ENCODE results near the gene IQSEC1. TPM values are rescaled to one million over a fixed set of nuclear protein-coding genes. Genes with fewer than 3 reads are reported as not detected.

IQSEC1 gene
- total RNA-seq, 1 experiment from 2014 or later: 4.9 TPM

DNA sequence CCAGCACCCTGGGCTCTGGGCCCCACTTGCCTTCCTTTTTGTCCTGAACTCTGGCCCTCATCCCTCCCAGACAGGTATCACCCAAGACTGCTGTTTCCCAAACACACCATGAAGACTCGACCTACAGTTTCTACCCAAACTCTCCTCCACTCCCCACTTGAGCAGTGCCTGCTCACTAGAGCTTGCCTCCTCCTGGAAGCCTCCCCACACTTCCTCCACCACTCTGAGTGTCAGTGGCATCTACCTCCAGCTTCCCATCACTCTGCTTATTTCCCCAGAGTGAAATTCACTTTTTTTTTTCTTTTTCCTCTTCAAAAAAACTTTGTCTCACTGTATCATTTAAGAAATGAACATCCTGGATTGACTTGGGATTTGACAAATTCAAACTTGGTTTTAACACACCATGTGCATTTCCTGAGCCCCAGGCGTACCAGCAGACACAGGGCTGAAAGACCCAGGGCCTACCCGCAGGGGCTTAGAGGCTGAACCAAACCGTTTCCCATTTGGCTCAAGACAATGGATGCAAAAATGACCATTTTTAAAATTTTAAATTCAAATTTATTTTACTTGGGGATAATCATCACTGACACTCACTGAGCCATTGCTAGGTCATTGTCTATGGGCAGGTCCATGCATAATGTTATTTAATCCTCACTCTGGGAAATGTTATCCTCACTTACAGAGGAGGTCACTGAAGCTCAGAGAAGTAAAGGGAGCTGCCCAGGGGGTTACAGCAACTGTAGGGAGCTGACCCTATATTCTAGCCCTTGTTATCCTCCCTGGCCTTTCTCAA, 62.3 kb downstream of the IQSEC1 start:
- DNase-seq: no peak
- no peaks in the 10 kb centered on the region for H3K36me3 ChIP-seq
- H3K9me3 ChIP-seq: no peaks in the 10 kb centered on the region
- no peaks in the 10 kb centered on the region for H3K27me3 ChIP-seq
- no peak overlapping the region for H3K4me3 ChIP-seq

DNA sequence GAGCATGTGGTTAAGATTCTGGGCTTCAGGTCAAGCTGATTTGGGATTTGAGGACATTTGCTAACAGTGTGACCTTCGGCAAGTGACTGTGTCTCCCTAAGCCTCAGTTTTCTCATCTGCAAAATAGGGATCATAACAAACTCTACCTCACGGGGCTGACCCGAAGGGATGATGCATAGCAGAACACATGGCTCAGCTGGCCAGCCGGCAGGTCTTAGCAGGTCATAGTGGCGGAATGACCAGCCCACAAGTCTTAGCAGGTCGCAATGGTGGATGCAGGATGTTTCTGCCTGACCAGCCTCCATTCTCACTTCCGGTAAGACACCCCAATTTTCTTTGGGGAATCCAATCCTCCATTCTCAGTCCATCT, 63.3 kb downstream of the IQSEC1 start:
- no peak for DNase-seq
- no peaks in the 10 kb centered on the region for H3K9me3 ChIP-seq
- H3K36me3 ChIP-seq: no peaks in the 10 kb centered on the region
- H3K4me3 ChIP-seq: no peak overlapping the region
- H3K27me3 ChIP-seq: no peaks in the 10 kb centered on the region

DNA sequence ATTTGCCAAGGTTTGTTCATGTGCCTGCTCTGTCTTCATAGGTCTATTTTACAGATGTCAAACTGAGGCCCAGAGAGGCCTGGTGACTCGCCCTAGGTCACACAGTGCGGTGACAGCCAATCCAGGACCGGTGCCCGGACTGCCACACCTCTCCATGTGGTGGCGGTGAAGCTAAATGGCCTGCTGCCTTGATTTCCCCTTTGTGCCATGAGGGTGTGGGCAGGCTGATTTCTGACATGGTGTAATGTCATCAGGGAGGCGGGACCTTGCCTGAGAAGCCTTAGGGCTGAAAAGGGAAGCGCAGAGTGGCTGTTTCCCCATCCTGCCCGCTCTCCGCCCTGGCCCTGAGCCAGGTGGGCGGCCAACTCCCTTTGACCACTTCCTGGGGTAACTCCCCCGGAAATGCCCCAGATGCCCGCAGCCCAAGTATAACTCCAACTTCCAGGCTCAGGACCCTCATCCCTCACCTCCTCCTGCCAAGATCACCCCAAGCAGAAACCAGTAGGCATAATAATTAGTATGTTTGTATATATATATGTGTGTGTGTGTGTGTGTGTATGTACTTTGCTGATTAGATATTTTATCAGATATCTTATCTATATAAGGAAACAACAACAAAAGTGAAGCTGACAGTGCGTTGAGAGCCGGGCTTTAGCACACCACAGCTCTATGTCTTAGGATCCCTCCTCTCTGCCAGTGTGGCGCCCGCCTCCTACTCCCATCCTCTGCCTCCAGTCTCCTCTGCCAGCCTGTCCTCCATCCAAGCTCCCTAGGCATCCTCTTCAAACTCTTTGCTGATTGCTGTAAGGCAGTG, 63.9 kb downstream of the IQSEC1 start:
- H3K4me3 ChIP-seq: no peak overlapping the region
- no peaks in the 10 kb centered on the region for H3K36me3 ChIP-seq
- no peaks in the 10 kb centered on the region for H3K9me3 ChIP-seq
- DNase-seq: no peak
- H3K27me3 ChIP-seq: no peaks in the 10 kb centered on the region

DNA sequence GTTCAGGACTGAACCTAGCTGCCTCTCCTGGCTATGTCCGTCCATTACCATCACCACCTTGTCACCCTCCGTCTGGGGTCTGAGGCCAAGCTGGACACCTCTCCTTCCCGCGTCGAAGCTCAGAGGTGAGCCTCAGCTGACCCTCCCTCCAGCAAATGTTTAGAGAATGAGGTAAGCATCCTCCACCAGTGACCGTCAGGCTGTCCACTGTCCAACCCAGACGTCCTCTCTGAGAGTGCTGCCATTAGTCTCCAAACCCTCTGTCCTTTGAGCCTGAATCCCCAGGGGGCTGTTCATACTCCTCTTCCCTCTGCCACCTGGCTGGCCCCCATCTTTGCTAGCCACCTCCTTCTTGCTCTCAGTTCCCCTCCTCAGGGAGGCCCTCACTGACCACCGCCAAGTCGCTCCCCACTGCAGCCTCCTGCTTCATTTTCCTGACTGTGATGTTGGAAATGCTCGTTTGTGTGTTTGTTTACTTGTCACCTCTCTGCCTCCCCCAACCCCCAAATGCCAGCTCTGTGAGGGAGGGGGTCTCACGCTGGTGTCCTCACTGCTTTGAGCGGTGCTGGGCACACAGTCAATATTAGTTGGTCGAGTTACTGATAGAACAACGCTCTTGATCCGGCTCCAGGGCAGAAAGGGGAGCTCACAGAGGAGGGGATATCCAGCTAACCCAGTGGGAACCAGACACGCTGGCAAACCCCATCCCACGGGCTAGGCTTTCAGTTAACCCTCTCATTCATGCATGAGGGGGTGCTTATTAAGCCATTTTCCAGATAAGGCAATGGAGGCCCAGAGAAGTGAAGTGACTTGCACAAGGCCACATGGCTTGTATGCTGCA, 64.9 kb downstream of the IQSEC1 start:
- Histone ChIP-seq H3K4me3 (no peak overlapping the region), H3K9me3 (no peaks in the 10 kb centered on the region), H3K27me3 (no peaks in the 10 kb centered on the region), H3K36me3 (no peaks in the 10 kb centered on the region)
- no peak for DNase-seq

DNA sequence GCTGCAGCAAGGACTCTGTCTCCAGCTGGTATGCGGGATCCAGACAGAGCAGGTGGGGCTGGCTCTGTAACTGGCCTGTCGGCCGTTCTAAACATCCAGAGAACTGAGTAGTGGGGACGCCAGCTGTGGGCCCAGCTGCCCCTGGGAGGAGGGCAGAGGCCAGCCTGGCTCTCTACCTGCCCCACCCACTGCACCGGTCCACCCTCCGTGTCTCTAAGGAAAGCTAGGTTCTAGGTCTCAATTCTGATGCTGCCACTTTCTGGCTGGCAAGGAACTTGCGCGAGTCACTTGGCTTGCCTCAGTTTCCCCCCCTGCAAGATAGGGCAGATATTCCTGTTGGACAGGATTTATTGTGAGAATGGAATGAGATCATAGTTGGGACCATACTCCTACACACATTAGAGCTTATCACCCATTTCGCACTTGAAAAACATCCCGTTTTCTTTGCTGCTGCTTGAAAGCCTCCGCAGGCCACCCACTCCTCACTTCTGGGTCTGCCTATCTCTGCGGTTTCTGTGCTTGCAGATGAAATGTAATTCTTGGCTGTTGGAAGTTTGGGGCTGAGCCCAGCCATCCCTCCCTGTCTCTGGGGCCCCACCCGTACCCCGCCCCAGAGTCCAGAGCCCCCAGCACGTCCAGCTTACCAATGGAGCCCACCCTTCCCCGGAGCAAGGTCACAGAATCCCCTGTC, 65.8 kb downstream of the IQSEC1 start:
- no peak overlapping the region for H3K4me3 ChIP-seq
- no peaks in the 10 kb centered on the region for H3K36me3 ChIP-seq
- DNase-seq: no peak
- H3K9me3 ChIP-seq: no peaks in the 10 kb centered on the region
- H3K27me3 ChIP-seq: no peaks in the 10 kb centered on the region

DNA sequence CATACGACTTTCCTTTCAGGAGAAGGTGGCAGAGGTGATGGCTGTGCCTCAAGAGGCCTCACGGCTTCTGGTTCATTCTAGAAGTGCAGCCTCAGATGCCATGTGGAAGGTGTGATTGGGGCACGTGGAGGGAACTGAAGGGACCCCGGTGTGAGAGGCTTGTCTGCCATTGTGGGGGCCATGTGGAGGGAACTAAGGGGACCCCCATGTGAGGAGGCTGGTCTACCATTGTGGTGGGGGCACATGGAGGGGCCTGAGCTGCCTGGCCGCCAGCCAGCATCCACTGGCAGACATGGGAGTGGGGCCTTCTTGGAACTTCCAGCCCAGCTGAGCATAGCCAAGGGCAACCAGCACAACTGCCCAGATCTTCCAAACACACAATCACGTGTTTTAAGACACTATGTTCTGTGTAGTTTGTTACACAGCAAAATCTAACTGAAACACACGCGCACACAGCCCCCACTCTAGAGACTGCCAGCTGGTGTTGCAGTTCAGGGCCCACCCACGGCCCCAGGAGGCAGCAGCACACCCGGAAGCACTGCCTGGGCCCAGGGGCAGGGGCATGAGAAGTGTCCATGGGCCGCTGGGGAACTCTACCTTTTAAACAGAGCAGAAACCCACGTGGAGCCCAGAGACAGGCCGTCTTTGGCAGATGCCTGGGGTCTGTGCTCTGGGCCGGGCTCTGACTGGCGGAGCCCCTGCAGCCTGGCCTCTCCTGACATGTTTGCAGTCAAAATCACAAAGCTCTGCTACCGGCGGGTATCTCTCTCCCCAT, 66.8 kb downstream of the IQSEC1 start:
- no peaks in the 10 kb centered on the region for H3K36me3 ChIP-seq
- H3K9me3 ChIP-seq: no peaks in the 10 kb centered on the region
- no peak for DNase-seq
- no peaks in the 10 kb centered on the region for H3K27me3 ChIP-seq
- H3K4me3 ChIP-seq: no peak overlapping the region

DNA sequence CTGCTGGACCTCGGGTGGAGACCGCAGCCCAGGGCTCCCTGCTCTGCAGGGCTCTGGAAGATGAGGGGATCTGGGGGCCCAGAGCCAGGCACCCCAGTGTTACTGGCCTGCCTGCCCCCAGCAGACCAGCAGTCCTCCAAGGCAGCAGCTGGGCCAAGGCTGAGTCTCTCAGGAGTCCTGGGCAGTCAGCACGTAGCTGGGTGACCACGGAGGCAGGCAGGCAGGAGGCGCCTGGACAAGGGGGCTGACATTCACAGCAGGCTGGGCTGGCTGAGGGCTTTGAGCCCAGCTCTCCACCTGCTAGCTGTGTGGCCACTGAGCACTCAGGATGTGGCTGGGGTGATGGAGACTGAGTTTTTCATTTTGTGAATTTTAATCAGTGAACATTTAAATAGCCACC, 67.9 kb downstream of the IQSEC1 start:
- DNase-seq: no peak
- no peaks in the 10 kb centered on the region for H3K36me3 ChIP-seq
- no peaks in the 10 kb centered on the region for H3K27me3 ChIP-seq
- H3K4me3 ChIP-seq: no peak overlapping the region
- H3K9me3 ChIP-seq: no peaks in the 10 kb centered on the region

DNA sequence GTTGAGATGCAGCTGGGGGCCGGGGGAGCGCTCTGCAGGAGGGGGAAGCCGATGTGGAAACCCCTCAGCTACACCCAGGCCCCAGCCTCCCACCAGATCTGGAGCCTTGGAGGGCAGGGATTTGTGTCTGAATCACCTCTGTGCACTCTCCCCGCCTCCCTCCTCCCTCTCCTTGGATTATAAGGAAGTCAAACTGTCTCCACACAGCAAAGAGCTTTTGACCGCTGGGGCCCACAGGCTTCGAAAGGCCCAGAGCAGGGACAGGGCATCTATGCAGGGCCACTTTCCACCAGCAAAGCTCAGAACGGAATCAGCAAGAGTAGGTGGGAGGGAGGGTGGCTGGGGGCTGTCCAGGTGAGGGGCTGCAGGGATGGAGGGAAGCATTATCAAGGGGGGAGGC, 68.9 kb downstream of the IQSEC1 start:
- no peak for DNase-seq
- H3K4me3 ChIP-seq: no peak overlapping the region
- H3K27me3 ChIP-seq: no peaks in the 10 kb centered on the region

DNA sequence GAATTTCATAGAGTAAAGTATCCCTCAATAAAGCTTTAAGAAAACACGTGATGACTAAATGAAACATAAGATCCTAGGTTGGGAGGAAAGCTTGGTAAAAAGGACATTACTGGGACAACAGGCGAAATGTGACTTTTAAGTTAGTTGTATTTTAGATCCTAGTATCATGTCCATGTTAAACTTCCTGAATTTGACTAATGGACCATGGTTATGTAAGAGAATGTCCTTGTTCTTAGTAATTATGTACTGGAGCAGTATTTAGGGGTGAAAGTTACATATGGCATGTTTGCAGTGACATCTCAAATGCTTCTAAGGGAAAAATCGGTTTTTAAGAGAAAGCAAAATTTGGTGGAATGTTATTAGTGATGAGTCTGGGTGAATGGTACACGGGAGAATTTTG, 69.6 kb downstream of the IQSEC1 start:
- no peak overlapping the region for H3K4me3 ChIP-seq
- no peak for DNase-seq
- no peaks in the 10 kb centered on the region for H3K36me3 ChIP-seq
- H3K27me3 ChIP-seq: no peaks in the 10 kb centered on the region
- H3K9me3 ChIP-seq: no peaks in the 10 kb centered on the region

More for the DNA sequence above, 68.9 kb downstream of the IQSEC1 start:
- no peaks in the 10 kb centered on the region for H3K36me3 ChIP-seq
- H3K9me3 ChIP-seq: no peaks in the 10 kb centered on the region

DNA sequence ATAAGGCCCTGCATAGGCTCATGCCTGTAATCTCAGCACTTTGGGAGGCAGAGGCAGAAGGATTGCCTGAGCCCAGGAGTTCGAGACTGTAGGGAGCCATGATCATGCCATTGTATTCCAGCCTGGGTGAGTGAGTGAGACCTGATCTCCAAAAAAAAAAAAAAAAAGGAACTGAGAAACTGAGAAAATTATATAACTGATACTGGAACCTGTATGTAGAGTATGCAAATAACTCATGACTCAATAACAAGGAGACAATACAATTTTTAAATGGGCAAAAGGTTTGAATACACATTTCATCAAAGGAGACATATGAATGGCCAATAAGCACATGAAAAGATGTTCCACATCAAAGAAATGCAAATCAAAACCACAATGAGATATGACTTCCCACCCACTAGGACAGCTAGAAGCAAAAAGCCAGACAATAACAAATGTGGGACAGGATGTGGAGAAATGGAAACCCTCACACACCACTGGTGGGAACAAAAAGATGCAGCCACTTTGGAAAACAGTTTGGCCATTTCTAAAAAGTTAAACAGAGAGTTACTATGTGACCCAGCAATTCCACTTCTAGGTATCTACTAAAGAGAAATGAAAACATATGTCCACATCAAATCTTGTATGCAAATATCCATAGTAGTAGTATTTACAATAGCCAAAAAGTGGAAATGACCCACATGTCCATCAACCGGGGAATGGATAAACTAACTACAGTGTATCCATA, 70.7 kb downstream of the IQSEC1 start:
- H3K27me3 ChIP-seq: no peaks in the 10 kb centered on the region
- H3K36me3 ChIP-seq: no peaks in the 10 kb centered on the region
- no peaks in the 10 kb centered on the region for H3K9me3 ChIP-seq
- no peak for DNase-seq
- H3K4me3 ChIP-seq: no peak overlapping the region

DNA sequence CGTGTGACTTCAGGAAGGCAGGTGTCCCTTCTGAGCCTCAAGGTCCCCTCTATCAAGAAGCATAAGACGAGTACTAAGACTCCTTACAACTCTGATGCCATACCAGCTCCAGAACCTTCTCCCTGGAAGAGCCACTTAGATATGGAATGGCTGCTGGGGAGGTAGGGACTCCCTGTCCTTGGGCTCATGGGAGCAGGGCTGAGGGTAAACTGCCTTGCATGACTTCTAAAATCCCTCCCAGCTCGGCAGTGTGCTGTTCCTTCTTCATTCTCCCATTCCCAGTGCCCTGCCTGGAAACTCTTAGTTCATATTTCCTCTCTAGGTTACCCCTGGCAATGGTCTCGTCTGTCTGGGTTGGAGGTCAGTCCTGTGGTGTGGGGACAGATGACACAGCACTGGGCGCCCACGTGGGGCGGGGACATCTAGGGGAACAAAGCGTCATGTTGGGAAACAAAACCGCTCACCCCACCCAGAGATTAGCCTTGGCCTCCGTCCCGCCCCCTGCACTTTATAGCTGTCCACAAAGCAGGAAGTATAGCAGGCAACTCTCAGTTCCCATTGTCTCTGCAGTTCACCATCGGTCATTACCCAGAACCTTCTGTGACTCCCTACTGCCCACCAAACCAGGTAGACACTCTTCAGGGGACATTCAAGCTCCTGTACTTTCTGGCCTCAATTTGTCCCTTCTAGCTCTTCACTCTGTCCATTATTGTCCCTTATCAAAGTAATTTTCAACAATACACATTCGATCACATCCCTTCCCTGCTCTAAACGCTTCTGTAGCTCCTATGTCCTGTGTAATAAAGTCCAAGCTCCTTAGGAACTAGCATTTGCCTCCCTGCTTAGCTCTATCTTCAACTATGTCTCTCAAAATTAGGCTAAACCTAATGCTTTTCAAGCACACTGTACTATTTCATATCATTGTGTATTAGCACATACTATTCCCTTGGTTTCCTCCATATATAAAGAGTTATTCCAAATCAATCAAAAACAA, 73.8 kb downstream of the IQSEC1 start:
- DNase-seq: no peak
- Histone ChIP-seq H3K36me3 (no peaks in the 10 kb centered on the region), H3K27me3 (no peaks in the 10 kb centered on the region), H3K9me3 (no peaks in the 10 kb centered on the region), H3K4me3 (no peak overlapping the region)

DNA sequence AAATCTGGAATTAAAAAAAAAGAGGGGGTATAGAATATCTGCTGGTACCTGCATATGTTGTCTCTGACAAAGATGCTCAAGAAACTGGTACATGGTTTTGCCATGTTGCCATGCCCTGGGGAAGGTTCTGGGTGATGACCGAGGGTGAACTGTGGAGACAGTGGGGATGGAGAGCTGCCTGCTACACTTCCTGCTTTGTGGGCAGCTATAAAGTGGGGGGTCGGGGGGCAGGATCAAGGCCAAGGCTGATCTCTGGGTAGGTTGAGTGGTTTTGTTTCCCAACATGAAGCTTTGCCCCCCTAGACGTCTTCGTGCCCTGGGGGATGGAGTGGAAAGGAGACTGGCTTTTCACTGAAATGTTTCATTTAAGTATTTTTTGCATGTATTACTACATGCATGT, 74.6 kb downstream of the IQSEC1 start:
- DNase-seq: no peak
- no peaks in the 10 kb centered on the region for H3K36me3 ChIP-seq
- no peaks in the 10 kb centered on the region for H3K27me3 ChIP-seq
- no peaks in the 10 kb centered on the region for H3K9me3 ChIP-seq
- no peak overlapping the region for H3K4me3 ChIP-seq

DNA sequence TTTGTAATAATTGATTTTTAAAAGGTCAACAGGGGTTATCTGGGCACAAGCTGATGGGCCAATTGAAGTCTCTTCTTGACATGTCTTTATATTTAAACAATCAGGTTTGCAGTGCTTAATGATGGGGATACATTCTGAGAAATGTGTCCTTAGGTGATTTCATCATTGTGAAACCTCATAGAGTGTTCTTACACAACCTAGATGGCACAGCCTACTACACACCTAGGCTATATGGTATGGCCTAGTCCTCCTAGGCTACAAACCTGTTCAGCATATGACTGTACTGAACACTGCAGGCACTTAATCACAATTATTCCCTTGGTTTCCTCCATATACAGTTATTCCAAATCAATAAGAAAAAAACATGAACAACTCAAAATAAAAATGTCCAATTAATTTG, 75.8 kb downstream of the IQSEC1 start:
- H3K4me3 ChIP-seq: no peak overlapping the region
- no peaks in the 10 kb centered on the region for H3K36me3 ChIP-seq
- no peaks in the 10 kb centered on the region for H3K27me3 ChIP-seq
- no peaks in the 10 kb centered on the region for H3K9me3 ChIP-seq
- DNase-seq: no peak

DNA sequence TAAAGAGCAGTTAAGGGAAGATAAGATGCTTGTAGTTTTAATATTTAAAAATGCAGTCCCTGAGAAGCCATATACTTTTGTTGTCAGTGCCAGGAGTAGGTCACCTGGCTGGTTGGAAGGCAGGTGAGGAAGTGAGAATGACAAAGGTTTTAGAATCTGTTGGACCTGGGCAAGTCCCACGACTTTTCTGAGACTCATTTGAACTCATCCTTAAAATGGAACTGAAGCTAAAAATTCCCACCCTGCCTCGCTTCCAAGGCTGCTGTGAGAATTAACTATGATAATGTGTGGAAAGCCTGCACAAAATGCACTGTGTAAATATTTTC, 77.1 kb downstream of the IQSEC1 start:
- H3K36me3 ChIP-seq: no peaks in the 10 kb centered on the region
- H3K27me3 ChIP-seq: no peaks in the 10 kb centered on the region
- no peak for DNase-seq
- no peak overlapping the region for H3K4me3 ChIP-seq
- no peaks in the 10 kb centered on the region for H3K9me3 ChIP-seq
